ENCODE measurements around the gene AGFG1.
A peak's percentile ranks its signal among the peaks of the same experiment; 100 is the strongest.

AGFG1 gene

GRCh38 chr2:227462462-227462951, 9.4 kb upstream of the AGFG1 start:
- DNase-seq (ENCODE audit: low spot score), result no peak

- DNase-seq (ENCODE audit: low spot score), result no peak
Observed at GRCh38 chr2:227462972-227463931, 8.7 kb upstream of the AGFG1 start.

- peak; percentile 36 for DNase-seq (ENCODE audit: low spot score)
Observed at GRCh38 chr2:227464361-227464760, 7.6 kb upstream of the AGFG1 start.

- no peak for DNase-seq (ENCODE audit: low spot score)
Observed at GRCh38 chr2:227464851-227465250, 7.1 kb upstream of the AGFG1 start.

GRCh38 chr2:227466887-227467600, 4.9 kb upstream of the AGFG1 start:
- no peak for DNase-seq (ENCODE audit: low spot score)

- DNase-seq (ENCODE audit: low spot score), result no peak
Observed at GRCh38 chr2:227471412-227471811, 544 bp upstream of the AGFG1 start.

- peak; percentile 29 for DNase-seq (ENCODE audit: low spot score)
Observed at GRCh38 chr2:227472265-227473121, 537 bp downstream of the AGFG1 start.

GRCh38 chr2:227473122-227473461, 1.1 kb downstream of the AGFG1 start:
- DNase-seq (ENCODE audit: low spot score), result no peak

- no peak for DNase-seq (ENCODE audit: low spot score)
Observed at GRCh38 chr2:227473806-227474205, 1.9 kb downstream of the AGFG1 start.

- DNase-seq (ENCODE audit: low spot score), result no peak
Observed at GRCh38 chr2:227474410-227474809, 2.5 kb downstream of the AGFG1 start.

- no peak for DNase-seq (ENCODE audit: low spot score)
Observed at GRCh38 chr2:227477291-227477690, 5.3 kb downstream of the AGFG1 start.

GRCh38 chr2:227479865-227480475, 8.0 kb downstream of the AGFG1 start:
- no peak for DNase-seq (ENCODE audit: low spot score)

GRCh38 chr2:227480528-227480927, 8.6 kb downstream of the AGFG1 start:
- DNase-seq (ENCODE audit: low spot score), result no peak

- no peak for DNase-seq (ENCODE audit: low spot score)
Observed at GRCh38 chr2:227482638-227483340, 10.8 kb downstream of the AGFG1 start.

GRCh38 chr2:227485429-227485828, 13.5 kb downstream of the AGFG1 start:
- no peak for DNase-seq (ENCODE audit: low spot score)

GRCh38 chr2:227486688-227487087, 14.7 kb downstream of the AGFG1 start:
- DNase-seq (ENCODE audit: low spot score), result no peak

GRCh38 chr2:227488045-227488444, 16.1 kb downstream of the AGFG1 start:
- DNase-seq (ENCODE audit: low spot score), result no peak

- DNase-seq (ENCODE audit: low spot score), result no peak
Observed at GRCh38 chr2:227491386-227491785, 19.4 kb downstream of the AGFG1 start.

- DNase-seq (ENCODE audit: low spot score), result no peak
Observed at GRCh38 chr2:227493524-227493923, 21.6 kb downstream of the AGFG1 start.

GRCh38 chr2:227497158-227497557, 25.2 kb downstream of the AGFG1 start:
- no peak for DNase-seq (ENCODE audit: low spot score)
